A549 treated with AZD2906 at 1 μM for 4 hours (cell line): ENCODE data around the gene CCR4. TPM values are rescaled to one million over a fixed set of nuclear protein-coding genes. Genes with fewer than 3 reads are reported as not detected.

Experiments
- total RNA-seq: library from RNA; stranded (reverse); fragments of 200-300 nt; extraction: Qiagen RNA extraction; gene quantifications from 5 replicates; pipeline ENCODE4 v1.2.3, GENCODE V29; 2022

Gene CCR4
- total RNA-seq = 0.01 to 0.08 TPM (median 0.04 TPM) in 4 of 5 replicates, not detected in the other

DNA sequence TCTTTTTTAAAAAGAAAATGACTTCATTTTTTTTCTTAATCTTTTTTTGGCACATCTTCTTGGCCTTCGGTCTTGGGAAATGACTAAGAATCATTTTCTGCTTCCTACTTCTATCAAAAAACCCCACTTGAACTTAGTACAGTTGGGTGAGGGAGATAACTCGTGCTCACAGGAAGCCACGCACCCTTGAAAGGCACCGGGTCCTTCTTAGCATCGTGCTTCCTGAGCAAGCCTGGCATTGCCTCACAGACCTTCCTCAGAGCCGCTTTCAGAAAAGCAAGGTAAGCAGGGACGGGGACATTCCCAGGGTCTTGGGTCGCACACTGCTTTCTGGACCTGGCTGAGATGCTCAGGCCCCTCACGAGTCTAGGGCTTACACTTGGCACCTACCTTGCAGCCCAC is at the start of gene CCR4:
CCR4 (plus strand) TSS at position 235 of the 402 bp plus-strand sequence. CDS start 1,779 bp downstream, outside the sequence.

Other genes starting within 250 kb of the CCR4 start
- 0.01 TPM in 2 of 5 replicates, not detected in the others for gene TRIM71, start 133.6 kb upstream of the CCR4 start, total RNA-seq
- gene GLB1, start 145.5 kb downstream of the CCR4 start, total RNA-seq = 63.5 to 79.1 TPM (median 72.7 TPM) in 5 replicates
- gene TMPPE, start 145.5 kb downstream of the CCR4 start, total RNA-seq = 1.4 to 1.9 TPM (median 1.5 TPM) in 5 replicates
- gene CRTAP, start 162.4 kb downstream of the CCR4 start, total RNA-seq = 255 to 297 TPM (median 285 TPM) in 5 replicates